GM06990 (cell line): ENCODE measurements around the gene SFXN1.

Experiments used
- DNase-seq: peaks from one replicate; pipeline ENCODE4 v3.0.0-alpha.2; 2011; ENCODE audit not compliant: insufficient read length; ENCODE audit errors: extremely low read depth
- H3K27me3 ChIP-seq: replicated peaks from 2 replicates; pipeline ENCODE4 v1.6.0; 2011; ENCODE audit warnings: low read length; ENCODE audit not compliant: control insufficient read depth, insufficient read depth
- H3K36me3 ChIP-seq: 2 replicates; pipeline ENCODE4 v1.5.1; 2011; ENCODE audit warnings: low read length; ENCODE audit not compliant: control insufficient read depth, insufficient read depth
- H3K4me3 ChIP-seq: replicated peaks from 2 replicates; pipeline ENCODE4 v1.5.1; 2011; ENCODE audit warnings: low read depth, mild to moderate bottlenecking, control low read depth, low read length
- CTCF ChIP-seq: IDR thresholded peaks from 2 replicates; pipeline ENCODE4 v1.5.1; 2011; ENCODE audit warnings: low read length, control low read depth, mild to moderate bottlenecking, inconsistent platforms; ENCODE audit not compliant: insufficient read depth, poor library complexity, severe bottlenecking

Gene SFXN1

GRCh38 chr5:175471628-175472027, 6.7 kb upstream of the SFXN1 start:
- H3K4me3 ChIP-seq, result no peak overlapping the region
- DNase-seq, result no peak
- no peak for TF ChIP-seq CTCF
- H3K36me3 ChIP-seq, result no peaks in the 10 kb centered on the region
- H3K27me3 ChIP-seq, result peaks cover 1% of the 10 kb centered on the region; the same call in 1 of the 2 replicates

- DNase-seq, result no peak
- TF ChIP-seq CTCF, result no peak
- H3K27me3 ChIP-seq, result peaks cover 1% of the 10 kb centered on the region; the same call in 1 of the 2 replicates
- H3K4me3 ChIP-seq, result no peak overlapping the region
- H3K36me3 ChIP-seq, result no peaks in the 10 kb centered on the region
Measured at GRCh38 chr5:175472378-175472777, 6.0 kb upstream of the SFXN1 start.

- TF ChIP-seq CTCF, result no peak
- Histone ChIP-seq H3K4me3 (no peak overlapping the region), H3K27me3 (peaks cover 1% of the 10 kb centered on the region; the same call in 1 of the 2 replicates), H3K36me3 (no peaks in the 10 kb centered on the region)
- no peak for DNase-seq
Measured at GRCh38 chr5:175475248-175475647, 3.1 kb upstream of the SFXN1 start.

GRCh38 chr5:175477440-175477839, 920 bp upstream of the SFXN1 start:
- H3K4me3 ChIP-seq, result no peak overlapping the region
- peaks cover 1% of the 10 kb centered on the region; the same call in 1 of the 2 replicates for H3K27me3 ChIP-seq
- TF ChIP-seq CTCF, result no peak
- no peaks in the 10 kb centered on the region for H3K36me3 ChIP-seq
- DNase-seq, result no peak

- peaks cover 1% of the 10 kb centered on the region; the same call in 1 of the 2 replicates for H3K27me3 ChIP-seq
- no peak for TF ChIP-seq CTCF
- H3K4me3 ChIP-seq, result peak overlapping the region; percentile 94
- no peak for DNase-seq
- no peaks in the 10 kb centered on the region for H3K36me3 ChIP-seq
Measured at GRCh38 chr5:175478008-175478383, 364 bp upstream of the SFXN1 start.
